ENCODE data around the gene CYTH4. TPM values are rescaled to one million over a fixed set of nuclear protein-coding genes. Genes with fewer than 3 reads are reported as not detected.

CYTH4 gene
- total RNA-seq, 2 donors from 2014 or later = 12.7 to 15.3 TPM

GRCh38 chr22:37351232-37351631, 68.9 kb downstream of the CYTH4 start:
- DNase-seq = no peak
- ATAC-seq = no peak
- intact Hi-C loops (cut with DNase I) = no loop called here

GRCh38 chr22:37352481-37352880, 70.2 kb downstream of the CYTH4 start:
- intact Hi-C loops (cut with DNase I) = no loop called here
- ATAC-seq (no peak), DNase-seq (no peak)

GRCh38 chr22:37353839-37354238, 71.5 kb downstream of the CYTH4 start:
- ATAC-seq (no peak), DNase-seq (no peak)
- intact Hi-C loops (cut with DNase I) = no loop called here

GRCh38 chr22:37354261-37354660, 72.0 kb downstream of the CYTH4 start:
- ATAC-seq = no peak
- intact Hi-C loops (cut with DNase I) = no loop called here
- DNase-seq = no peak

- no peak for DNase-seq
- no peak for ATAC-seq
- intact Hi-C loops (cut with DNase I) = no loop called here
Observed at GRCh38 chr22:37354670-37355069, 72.4 kb downstream of the CYTH4 start.

- intact Hi-C loops (cut with DNase I) = no loop called here
- no peak for ATAC-seq
- DNase-seq = no peak
Observed at GRCh38 chr22:37355174-37355573, 72.9 kb downstream of the CYTH4 start.

- DNase-seq = no peak
- intact Hi-C loops (cut with DNase I) = no loop called here
- no peak for ATAC-seq
Observed at GRCh38 chr22:37356922-37357321, 74.6 kb downstream of the CYTH4 start.

- intact Hi-C loops (cut with DNase I) = no loop called here
Observed at GRCh38 chr22:37357446-37358075, 75.3 kb downstream of the CYTH4 start.

GRCh38 chr22:37358386-37358785, 76.1 kb downstream of the CYTH4 start:
- ATAC-seq (no peak), DNase-seq (no peak)
- intact Hi-C loops (cut with DNase I) = no loop called here

More at GRCh38 chr22:37357446-37358075, 75.3 kb downstream of the CYTH4 start:
- ATAC-seq (no peak), DNase-seq (no peak)

- no peak for ATAC-seq
- no peak for DNase-seq
- intact Hi-C loops (cut with DNase I) = no loop called here
Observed at GRCh38 chr22:37358917-37359316, 76.6 kb downstream of the CYTH4 start.

GRCh38 chr22:37362621-37363020, 80.3 kb downstream of the CYTH4 start:
- DNase-seq (no peak), ATAC-seq (no peak)
- intact Hi-C loops (cut with DNase I) = no loop called here

- DNase-seq (no peak), ATAC-seq (no peak)
- intact Hi-C loops (cut with DNase I) = no loop called here
Observed at GRCh38 chr22:37363261-37363992, 81.1 kb downstream of the CYTH4 start.

Other genes with a start within 250 kb of the CYTH4 start
- 10 to 100 TPM; 27.7 to 50.6 TPM for gene KCTD17, start 230.8 kb upstream of the CYTH4 start, total RNA-seq
- gene TMPRSS6, start 172.8 kb upstream of the CYTH4 start, total RNA-seq = not detected
- gene IL2RB, start 132.6 kb upstream of the CYTH4 start, total RNA-seq = 1 to 10 TPM in 1 of 2 donors, under 1 TPM in 1; 0.34 to 2.0 TPM
- 1 to 10 TPM; 1.8 to 2.9 TPM for gene C1QTNF6, start 94.3 kb upstream of the CYTH4 start, total RNA-seq
- gene SSTR3, start 70.0 kb upstream of the CYTH4 start, total RNA-seq = not detected
- gene RAC2, start 38.2 kb upstream of the CYTH4 start, total RNA-seq = 10 to 100 TPM in 1 of 2 donors, 1 to 10 TPM in 1; 6.4 to 12.5 TPM
- gene ELFN2, start 145.0 kb downstream of the CYTH4 start, total RNA-seq = under 1 TPM in 1 of 2 donors, not detected in 1; 0.05 TPM
- 10 to 100 TPM; 14.1 to 17.4 TPM for gene MFNG, start 203.9 kb downstream of the CYTH4 start, total RNA-seq
- gene CARD10, start 236.9 kb downstream of the CYTH4 start, total RNA-seq = 1 to 10 TPM; 7.7 to 9.2 TPM